PC-3 (cell line): ENCODE measurements around the gene JSRP1. TPM values are rescaled to one million over a fixed set of nuclear protein-coding genes. Genes with fewer than 3 reads are reported as not detected.

Source experiments
- ATAC-seq: fragments of 200-7000 bp; cut with Tn5 transposase; 2 replicates; pipeline ENCODE4 v1.9.1; 2020; ENCODE audit warnings: mild to moderate bottlenecking, moderate library complexity
- BruUV-seq: library from RNA; stranded (reverse); fragments of 400-500 nt; replicated peaks from 2 replicates; lab custom pipeline; 2021; lab: Mats Ljungman, UMichigan
- CTCF ChIA-PET: fragments of 300-600 bp; sonication (Branson Sonifier 250); formaldehyde crosslinking; loops from one replicate; lab custom pipeline; 2022; ENCODE audit warnings: antibody characterized with exemption; lab: Charles Lee
- POLR2A ChIA-PET: fragments of 300-600 bp; sonication (Branson Sonifier 250); formaldehyde crosslinking; loops from one replicate; lab custom pipeline; 2022; ENCODE audit warnings: antibody characterized with exemption; ENCODE audit not compliant: unreplicated experiment; lab: Charles Lee
- DNase-seq: peaks from one replicate; pipeline ENCODE4 v3.0.0-alpha.2; 2015
- H2AFZ ChIP-seq: fragments of 300-600 bp; sonication (generic); 2 replicates; pipeline ENCODE4 v1.6.0; 2016; ENCODE audit warnings: antibody characterized with exemption, low read length
- H3F3A ChIP-seq: fragments of 300-600 bp; sonication (generic); one replicate; pipeline ENCODE4 v1.6.0; 2017; ENCODE audit warnings: antibody characterized with exemption, low read length, control low read depth, mild to moderate bottlenecking; ENCODE audit not compliant: unreplicated experiment
- H3K27ac ChIP-seq: fragments of 300-600 bp; sonication (generic); 2 replicates; pipeline ENCODE4 v1.5.1; 2016; ENCODE audit warnings: mild to moderate bottlenecking, low read length
- H3K27me3 ChIP-seq: fragments of 300-600 bp; sonication (generic); 2 replicates; pipeline ENCODE4 v1.6.1; 2016; ENCODE audit warnings: low read length, mixed read lengths
- H3K36me3 ChIP-seq: fragments of 300-600 bp; sonication (generic); 2 replicates; pipeline ENCODE4 v1.6.1; 2016; ENCODE audit warnings: low read depth, mixed run types, low read length, mixed read lengths
- H3K4me1 ChIP-seq: fragments of 300-600 bp; sonication (generic); 2 replicates; pipeline ENCODE4 v1.5.1; 2016; ENCODE audit warnings: low read length; ENCODE audit not compliant: insufficient read depth
- H3K4me2 ChIP-seq: fragments of 300-600 bp; sonication (generic); 2 replicates; pipeline ENCODE4 v1.6.0; 2016; ENCODE audit warnings: low read length
- H3K4me3 ChIP-seq: fragments of 300-600 bp; sonication (generic); 2 replicates; pipeline ENCODE4 v1.5.1; 2016; ENCODE audit warnings: mild to moderate bottlenecking, low read length, mixed read lengths
- H3K79me2 ChIP-seq: fragments of 300-600 bp; sonication (generic); 2 replicates; pipeline ENCODE4 v1.6.1; 2017; ENCODE audit warnings: low read length, mixed read lengths
- H3K9ac ChIP-seq: fragments of 300-600 bp; sonication (generic); 2 replicates; pipeline ENCODE4 v1.6.0; 2016; ENCODE audit warnings: mild to moderate bottlenecking, low read length
- H3K9me2 ChIP-seq: fragments of 300-600 bp; sonication (generic); replicated peaks from 2 replicates; pipeline ENCODE4 v1.6.1; 2016; ENCODE audit warnings: mixed run types, low read length, mixed read lengths
- H3K9me3 ChIP-seq: fragments of 300-600 bp; sonication (generic); 2 replicates; pipeline ENCODE4 v1.6.1; 2016; ENCODE audit warnings: low read length, mixed read lengths
- H4K20me1 ChIP-seq: fragments of 300-600 bp; sonication (generic); 2 replicates; pipeline ENCODE4 v1.6.1; 2016; ENCODE audit warnings: low read length, mixed read lengths
- EZH2 ChIP-seq: fragments of 300-600 bp; sonication (generic); IDR thresholded peaks from one replicate; pipeline ENCODE4 v1.6.1; 2017; ENCODE audit warnings: antibody characterized with exemption, mild to moderate bottlenecking, low read length; ENCODE audit not compliant: unreplicated experiment
- EZH2phosphoT487 ChIP-seq: fragments of 300-600 bp; sonication (generic); IDR thresholded peaks from 2 replicates; pipeline ENCODE4 v1.6.1; 2018; ENCODE audit warnings: mild to moderate bottlenecking, antibody characterized with exemption, low read length, borderline replicate concordance
- intact Hi-C: fragments of 100-400 bp; cut with micrococcal nuclease; formaldehyde crosslinking; loops from 2 replicates; pipeline ENCODE4 v1.9.0; 2023
- total RNA-seq: library from RNA; depleted of rRNA; stranded (reverse); fragments of >200 nt; gene quantifications from 2 replicates; pipeline ENCODE4 v1.2.3, GENCODE V29; 2014
- TF ChIP-seq, protein P1 (sequence below): fragments of 300-600 bp; sonication (generic); conservative IDR thresholded peaks from 2 replicates; pipeline ENCODE4 v1.5.1; 2017; ENCODE audit warnings: antibody characterized with exemption, low read depth, mild to moderate bottlenecking, low read length

JSRP1 gene
- total RNA-seq, 1 experiment from 2014 or later = not detected

DNA sequence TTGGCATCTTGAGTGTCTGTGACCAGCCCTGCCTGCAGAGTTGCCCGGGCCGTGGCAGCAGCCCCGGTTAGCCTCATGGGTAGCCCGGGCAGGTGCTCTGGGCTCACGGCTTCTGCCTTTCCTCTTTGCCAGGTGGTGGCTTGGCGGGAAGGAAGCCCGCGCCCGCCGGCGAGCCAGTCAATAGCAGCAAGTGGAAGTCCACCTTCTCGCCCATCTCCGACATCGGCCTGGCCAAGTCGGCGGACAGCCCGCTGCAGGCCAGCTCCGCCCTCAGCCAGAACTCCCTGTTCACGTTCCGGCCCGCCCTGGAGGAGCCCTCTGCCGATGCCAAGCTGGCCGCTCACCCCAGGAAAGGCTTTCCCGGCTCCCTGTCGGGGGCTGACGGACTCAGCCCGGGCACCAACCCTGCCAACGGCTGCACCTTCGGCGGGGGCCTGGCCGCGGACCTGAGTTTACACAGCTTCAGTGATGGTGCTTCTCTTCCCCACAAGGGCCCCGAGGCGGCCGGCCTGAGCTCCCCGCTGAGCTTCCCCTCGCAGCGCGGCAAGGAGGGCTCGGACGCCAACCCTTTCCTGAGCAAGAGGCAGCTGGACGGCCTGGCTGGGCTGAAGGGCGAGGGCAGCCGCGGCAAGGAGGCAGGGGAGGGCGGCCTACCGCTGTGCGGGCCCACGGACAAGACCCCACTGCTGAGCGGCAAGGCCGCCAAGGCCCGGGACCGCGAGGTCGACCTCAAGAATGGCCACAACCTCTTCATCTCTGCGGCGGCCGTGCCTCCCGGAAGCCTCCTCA, 30.0 kb downstream of the JSRP1 start:
- Histone ChIP-seq H3K9me2 (no peaks in the 10 kb centered on the region), H3K36me3 (peaks cover 2% of the 10 kb centered on the region; the same call in 1 of the 2 replicates), H3K4me1 (no peaks in the 10 kb centered on the region), H3F3A (no peaks in the 10 kb centered on the region), H2AFZ (no peak overlapping the region), H3K79me2 (no peaks in the 10 kb centered on the region), H4K20me1 (no peaks in the 10 kb centered on the region), H3K9ac (no peak overlapping the region), H3K4me3 (no peak overlapping the region), H3K27ac (no peak overlapping the region), H3K9me3 (no peaks in the 10 kb centered on the region), H3K27me3 (no peaks in the 10 kb centered on the region), H3K4me2 (no peak overlapping the region)
- POLR2A ChIA-PET = no interaction called here
- DNase-seq (no peak), ATAC-seq (no peak)
- no TSS peak for BruUV-seq
- CTCF ChIA-PET = no interaction called here
- TF ChIP-seq EZH2phosphoT487 (no peak), EZH2 (no peak)
- TF ChIP-seq, protein P1, sequence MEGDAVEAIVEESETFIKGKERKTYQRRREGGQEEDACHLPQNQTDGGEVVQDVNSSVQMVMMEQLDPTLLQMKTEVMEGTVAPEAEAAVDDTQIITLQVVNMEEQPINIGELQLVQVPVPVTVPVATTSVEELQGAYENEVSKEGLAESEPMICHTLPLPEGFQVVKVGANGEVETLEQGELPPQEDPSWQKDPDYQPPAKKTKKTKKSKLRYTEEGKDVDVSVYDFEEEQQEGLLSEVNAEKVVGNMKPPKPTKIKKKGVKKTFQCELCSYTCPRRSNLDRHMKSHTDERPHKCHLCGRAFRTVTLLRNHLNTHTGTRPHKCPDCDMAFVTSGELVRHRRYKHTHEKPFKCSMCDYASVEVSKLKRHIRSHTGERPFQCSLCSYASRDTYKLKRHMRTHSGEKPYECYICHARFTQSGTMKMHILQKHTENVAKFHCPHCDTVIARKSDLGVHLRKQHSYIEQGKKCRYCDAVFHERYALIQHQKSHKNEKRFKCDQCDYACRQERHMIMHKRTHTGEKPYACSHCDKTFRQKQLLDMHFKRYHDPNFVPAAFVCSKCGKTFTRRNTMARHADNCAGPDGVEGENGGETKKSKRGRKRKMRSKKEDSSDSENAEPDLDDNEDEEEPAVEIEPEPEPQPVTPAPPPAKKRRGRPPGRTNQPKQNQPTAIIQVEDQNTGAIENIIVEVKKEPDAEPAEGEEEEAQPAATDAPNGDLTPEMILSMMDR = no peak
- intact Hi-C loops = no loop called here

GRCh38 chr19:2225415-2226050, 30.7 kb downstream of the JSRP1 start:
- Histone ChIP-seq H3K79me2 (no peaks in the 10 kb centered on the region), H3K4me2 (no peak overlapping the region), H3K36me3 (peaks cover 2% of the 10 kb centered on the region; the same call in 1 of the 2 replicates), H3F3A (no peaks in the 10 kb centered on the region), H3K4me3 (no peak overlapping the region), H4K20me1 (no peaks in the 10 kb centered on the region), H3K9me3 (no peaks in the 10 kb centered on the region), H3K27ac (no peak overlapping the region), H3K9ac (no peak overlapping the region), H3K4me1 (no peaks in the 10 kb centered on the region), H2AFZ (no peak overlapping the region), H3K9me2 (no peaks in the 10 kb centered on the region), H3K27me3 (no peaks in the 10 kb centered on the region)
- no peak for TF ChIP-seq EZH2
- TF ChIP-seq EZH2phosphoT487 = no peak
- TF ChIP-seq, protein P1 = no peak
- intact Hi-C loops = no loop called here
- BruUV-seq = no TSS peak
- ChIA-PET POLR2A (no interaction called here), CTCF (no interaction called here)
- DNase-seq (no peak), ATAC-seq (no peak)
